HepG2 (cell line): ENCODE results near the gene PDP2. TPM values are rescaled to one million over a fixed set of nuclear protein-coding genes. Genes with fewer than 3 reads are reported as not detected.

ENCODE experiments used
- ATAC-seq: fragments of 200-7000 bp; cut with Tn5 transposase; 3 replicates; pipeline ENCODE4 v1.9.1; 2020; ENCODE audit warnings: mild to moderate bottlenecking, moderate library complexity
- BruUV-seq: library from RNA; stranded (reverse); fragments of 400-500 nt; replicated peaks from 2 replicates; lab custom pipeline; 2021; lab: Mats Ljungman, UMichigan
- CTCF ChIA-PET: fragments of 300-600 bp; formaldehyde crosslinking; extraction: SDS; loops from one replicate; lab custom pipeline; 2021; ENCODE audit warnings: low total read pairs, inconsistent platforms, low intra/inter-chr PET ratio; lab: Yijun Ruan, JAX
- POLR2A ChIA-PET: fragments of 350-600 bp; sonication (Branson Sonifier 250); formaldehyde crosslinking; loops from one replicate; lab custom pipeline; 2020; ENCODE audit warnings: antibody characterized with exemption, inconsistent platforms; lab: Yijun Ruan, JAX
- DNase-seq: peaks from one replicate; pipeline ENCODE4 v3.0.0-alpha.2; 2015; ENCODE audit warnings: low spot score
- FAIRE-seq: peaks from 3 replicates; lab custom pipeline; 2011; peaks lifted over from hg19 to GRCh38; lab: Jason Lieb, UNC
- H2AFZ ChIP-seq: one replicate; pipeline ENCODE4 v1.6.1; 2011; ENCODE audit warnings: low read length, inconsistent platforms
- H3K27ac ChIP-seq: fragments of 300-600 bp; 3 replicates; pipeline ENCODE4 v1.8.0; 2011; ENCODE audit warnings: mixed run types, mild to moderate bottlenecking, mixed read lengths, low read length, inconsistent platforms; ENCODE audit not compliant: insufficient read depth; ENCODE audit errors: extremely low read length
- H3K27me3 ChIP-seq, 2 experiments: fragments of 200-600 bp in 1 of 2; 2 replicates in 1 of 2; 3 replicates in 1 of 2; pipeline versions ENCODE4 v1.6.0 to v1.8.0; 2011; ENCODE audit warnings: low read length in 2 of 2, mild to moderate bottlenecking in 2 of 2, moderate library complexity in 2 of 2, inconsistent platforms in 1 of 2; ENCODE audit not compliant: insufficient read depth in 2 of 2, control insufficient read depth in 1 of 2
- H3K36me3 ChIP-seq, 2 experiments: fragments of 200-600 bp in 1 of 2; replicated peaks in 1 of 2; 2 replicates in 1 of 2; 3 replicates in 1 of 2; pipeline versions ENCODE4 v1.5.1 to v1.8.0; 2011; ENCODE audit warnings: low read length in 2 of 2, inconsistent platforms in 1 of 2; ENCODE audit not compliant: insufficient read depth in 2 of 2, control insufficient read depth in 1 of 2
- H3K4me1 ChIP-seq: 2 replicates; pipeline ENCODE4 v1.5.1; 2012; ENCODE audit warnings: low read length, inconsistent platforms; ENCODE audit not compliant: insufficient read depth
- H3K4me2 ChIP-seq: 2 replicates; pipeline ENCODE4 v1.6.0; 2011; ENCODE audit warnings: low read depth, low read length, inconsistent platforms
- H3K4me3 ChIP-seq, 3 experiments: fragments of 200-600 bp in 1 of 3; sonication (generic), shearing (Covaris generic) in 1 of 3; replicated peaks in 1 of 3; 2 replicates each; pipeline ENCODE4 v1.5.1; 2011 to 2016; ENCODE audit warnings: low read length in 3 of 3, inconsistent platforms in 2 of 3, low read depth in 2 of 3, mild to moderate bottlenecking in 2 of 3, control low read depth in 1 of 3, mixed read lengths in 1 of 3; ENCODE audit not compliant: insufficient read depth in 1 of 3
- H3K79me2 ChIP-seq: one replicate; pipeline ENCODE4 v1.6.1; 2011; ENCODE audit warnings: low read length, inconsistent platforms; ENCODE audit not compliant: insufficient read depth
- H3K9ac ChIP-seq: 2 replicates; pipeline ENCODE4 v1.6.0; 2011; ENCODE audit warnings: mild to moderate bottlenecking, low read depth, low read length, inconsistent platforms; ENCODE audit not compliant: insufficient read depth
- H3K9me3 ChIP-seq: 2 replicates; pipeline ENCODE4 v1.5.1; 2012; ENCODE audit warnings: mild to moderate bottlenecking, low read length
- H4K20me1 ChIP-seq: 2 replicates; pipeline ENCODE4 v1.6.0; 2011; ENCODE audit warnings: inconsistent platforms, mild to moderate bottlenecking, low read length, moderate library complexity; ENCODE audit not compliant: insufficient read depth
- CEBPB ChIP-seq: IDR thresholded peaks from 2 replicates; pipeline ENCODE4 v1.6.1; 2011; ENCODE audit warnings: low read depth, low read length, improper control_type of control experiment, borderline replicate concordance
- CREB1 ChIP-seq, 2 experiments: fragments of 450-650 bp in 1 of 2; IDR thresholded peaks; 2 replicates each; pipeline ENCODE4 v1.6.1; 2016 to 2017; ENCODE audit warnings: control low read depth in 1 of 2, mild to moderate bottlenecking in 1 of 2, missing compliant biosample characterization in 1 of 2, missing genetic modification characterization in 1 of 2
- ERF ChIP-seq: IDR thresholded peaks from 2 replicates; pipeline ENCODE4 v1.6.1; 2018; ENCODE audit warnings: missing biosample characterization, missing genetic modification reagents
- FOSL2 ChIP-seq: sonication (generic); formaldehyde crosslinking; IDR thresholded peaks from 2 replicates; pipeline ENCODE4 v1.4.0; 2020; ENCODE audit warnings: missing genetic modification reagents
- IKZF4 ChIP-seq: sonication (generic); formaldehyde crosslinking; IDR thresholded peaks from 2 replicates; pipeline ENCODE4 v1.5.1; 2020; ENCODE audit warnings: borderline replicate concordance, mild to moderate bottlenecking, low read depth, missing genetic modification reagents; ENCODE audit errors: not compliant biosample characterization
- POGK ChIP-seq: sonication (generic); formaldehyde crosslinking; conservative IDR thresholded peaks from 2 replicates; pipeline ENCODE4 v1.8.0; 2022; ENCODE audit warnings: mild to moderate bottlenecking, moderate library complexity, missing genetic modification reagents
- RORA ChIP-seq: sonication (generic); formaldehyde crosslinking; IDR thresholded peaks from 2 replicates; pipeline ENCODE4 v1.5.0; 2020; ENCODE audit warnings: mild to moderate bottlenecking, missing genetic modification reagents, moderate library complexity
- TARDBP ChIP-seq: sonication (generic); formaldehyde crosslinking; IDR thresholded peaks from 2 replicates; pipeline ENCODE4 v1.8.0; 2022; ENCODE audit warnings: mild to moderate bottlenecking, missing genetic modification reagents
- TCF7L2 ChIP-seq: IDR thresholded peaks from 2 replicates; pipeline ENCODE4 v1.6.1; 2011; ENCODE audit warnings: mild to moderate bottlenecking, low read depth, low read length, moderate library complexity
- XRCC5 ChIP-seq: fragments of 200-400 bp; formaldehyde crosslinking; optimal IDR thresholded peaks from 2 replicates; pipeline ENCODE3; 2017; ENCODE audit warnings: mild to moderate bottlenecking, low read length
- ZMYM3 ChIP-seq: sonication (generic); formaldehyde crosslinking; IDR thresholded peaks from 2 replicates; pipeline ENCODE4 v1.5.1; 2020; ENCODE audit warnings: mild to moderate bottlenecking, missing genetic modification reagents
- ZNF468 ChIP-seq: sonication (generic); formaldehyde crosslinking; IDR thresholded peaks from 2 replicates; pipeline ENCODE4 v1.8.0; 2022; ENCODE audit warnings: mild to moderate bottlenecking, moderate library complexity, missing genetic modification reagents
- ZNF629 ChIP-seq: sonication (generic); formaldehyde crosslinking; conservative IDR thresholded peaks from 2 replicates; pipeline ENCODE4 v1.5.0; 2020; ENCODE audit warnings: missing genetic modification reagents
- WGBS: methylation state at CpG from one replicate; pipeline ENCODE4 v1.1.6; 2017; ENCODE audit warnings: low lambda C conversion rate; 5-methylcytosine and 5-hydroxymethylcytosine counted together
- in situ Hi-C: cut with HindIII; loops from 2 replicates; pipeline ENCODE4 v1.10.0; 2017; ENCODE audit warnings: low pct_unique_long_range_greater_than_20kb; ENCODE audit not compliant: extremely low pct_ligation_motif_present
- intact Hi-C: fragments of 100-400 bp; cut with micrococcal nuclease; formaldehyde crosslinking; loops from one replicate; pipeline ENCODE4 v1.10.0; 2022; ENCODE audit not compliant: unreplicated experiment
- polyA plus RNA-seq, 8 experiments: library from polyadenylated mRNA; depleted of rRNA in 3 of 8; stranded (reverse) in 7 of 8; unstranded in 1 of 8; fragments of >200 nt; fragmentation: Illumina TruSeq in 4 of 8; extraction: Trizol in 4 of 8; gene quantifications; 2 replicates each; pipeline versions ENCODE4 v1.2.1 to v1.2.3, GENCODE V29; 2011 to 2016; ENCODE audit warnings: low read depth in 4 of 8, missing spikeins in 1 of 8, mixed read lengths in 1 of 8; ENCODE audit not compliant: insufficient read depth in 1 of 8
- total RNA-seq, 5 experiments: library from RNA; depleted of rRNA; stranded (reverse); fragments of >200 nt; fragmentation: Illumina TruSeq; extraction: Trizol; gene quantifications; 2 replicates each; pipeline ENCODE4 v1.2.3, GENCODE V29; 2016; ENCODE audit warnings: low read depth in 1 of 5
- TF ChIP-seq, protein P1 (sequence below): sonication (generic); formaldehyde crosslinking; IDR thresholded peaks from 2 replicates; pipeline ENCODE4 v1.5.0; 2020; ENCODE audit warnings: missing genetic modification reagents, mild to moderate bottlenecking, borderline replicate concordance

PDP2 gene
- total and polyA plus RNA-seq, 2 of the 13 experiments (the other 11 are each of a cell fraction or from before 2014, with no cell fraction given) = 12.8 to 15.8 TPM

- no TSS peak for BruUV-seq
- H3K9ac ChIP-seq = no peak overlapping the region
- intact Hi-C loops (no loop called here), in situ Hi-C loops (no loop called here)
- H3K27me3 ChIP-seq = no peaks in the 10 kb centered on the region; a peak in 1 of 5 replicates
- H3K4me2 ChIP-seq = no peak overlapping the region
- H3K79me2 ChIP-seq = no peaks in the 10 kb centered on the region
- ATAC-seq (no peak), FAIRE-seq (no peak), DNase-seq (no peak)
- H3K9me3 ChIP-seq = no peaks in the 10 kb centered on the region
- ChIA-PET POLR2A (no interaction called here), CTCF (no interaction called here)
- H3K4me3 ChIP-seq = no peak overlapping the region
- H3K36me3 ChIP-seq = no peaks in the 10 kb centered on the region
- TF ChIP-seq, protein P1, sequence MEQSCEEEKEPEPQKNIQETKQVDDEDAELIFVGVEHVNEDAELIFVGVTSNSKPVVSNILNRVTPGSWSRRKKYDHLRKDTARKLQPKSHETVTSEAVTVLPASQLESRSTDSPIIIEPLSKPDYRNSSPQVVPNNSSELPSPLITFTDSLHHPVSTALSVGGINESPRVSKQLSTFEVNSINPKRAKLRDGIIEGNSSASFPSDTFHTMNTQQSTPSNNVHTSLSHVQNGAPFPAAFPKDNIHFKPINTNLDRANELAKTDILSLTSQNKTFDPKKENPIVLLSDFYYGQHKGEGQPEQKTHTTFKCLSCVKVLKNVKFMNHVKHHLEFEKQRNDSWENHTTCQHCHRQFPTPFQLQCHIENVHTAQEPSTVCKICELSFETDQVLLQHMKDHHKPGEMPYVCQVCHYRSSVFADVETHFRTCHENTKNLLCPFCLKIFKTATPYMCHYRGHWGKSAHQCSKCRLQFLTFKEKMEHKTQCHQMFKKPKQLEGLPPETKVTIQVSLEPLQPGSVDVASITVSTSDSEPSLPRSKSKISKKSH (CRISPR knock-in tag) = 0 out of 2 replicates have a peak, but pooled peaks have one; percentile 40
- TF ChIP-seq TARDBP (CRISPR knock-in tag) = no peak
- H2AFZ ChIP-seq = no peak overlapping the region
- no peak overlapping the region for H3K27ac ChIP-seq
- peaks cover 64% of the 10 kb centered on the region for H3K4me1 ChIP-seq
- H4K20me1 ChIP-seq = no peaks in the 10 kb centered on the region
- WGBS = 83% methylated on average over 3 of the region's 3 CpGs
These were observed 27.8 kb downstream of the PDP2 start for GRCh38 chr16:66908116-66908515.

DNA sequence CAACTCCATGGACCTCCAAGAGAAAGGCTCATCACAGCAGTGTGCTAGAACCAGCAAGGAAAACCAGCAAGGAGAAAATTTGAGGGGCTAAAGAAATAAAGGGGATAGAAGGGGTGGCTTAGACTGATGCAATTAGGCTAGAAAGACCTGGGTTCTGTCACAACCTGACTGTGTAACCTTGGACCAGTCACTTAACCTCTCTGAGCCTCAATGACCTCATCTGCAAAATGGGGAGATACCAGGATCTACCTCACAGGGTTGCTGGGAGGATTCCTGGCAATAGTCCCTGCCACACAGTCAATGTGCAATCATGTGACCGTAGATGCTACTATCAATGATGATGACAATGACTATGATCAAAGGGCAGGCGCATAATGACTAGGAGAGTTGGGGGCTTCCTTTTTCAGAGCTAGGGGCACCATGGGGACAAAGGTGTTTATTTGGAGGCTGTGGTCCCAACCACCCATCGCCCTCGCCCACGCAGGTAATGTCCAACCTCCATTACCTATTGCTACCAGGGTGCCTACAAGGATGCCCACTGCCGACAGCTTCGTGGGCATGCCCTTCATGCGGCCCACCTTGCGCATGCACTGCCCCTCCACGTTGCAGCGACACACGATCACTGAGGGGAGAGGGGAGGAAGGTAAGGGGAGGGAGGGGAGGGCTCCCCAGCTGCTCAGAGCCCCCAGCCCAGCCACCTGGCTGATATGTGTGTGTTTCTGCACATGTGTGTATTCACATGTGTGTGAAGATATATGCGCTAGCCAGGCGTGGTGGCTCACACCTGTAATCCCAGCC lies 28.6 kb downstream of the PDP2 start:
- Histone ChIP-seq H3K27ac (no peak overlapping the region), H3K9ac (no peak overlapping the region), H3K9me3 (no peaks in the 10 kb centered on the region), H3K36me3 (no peaks in the 10 kb centered on the region), H3K4me3 (no peak overlapping the region), H3K27me3 (no peaks in the 10 kb centered on the region; a peak in 1 of 5 replicates), H4K20me1 (no peaks in the 10 kb centered on the region), H3K4me1 (peaks cover 56% of the 10 kb centered on the region), H2AFZ (no peak overlapping the region), H3K4me2 (no peak overlapping the region), H3K79me2 (no peaks in the 10 kb centered on the region)
- POLR2A ChIA-PET = interaction anchor here (1.4 to 2.2 kb wide), 6 partner anchors 8 to 29 kb away, joined by 3 to 15 read pairs (median 5); partner anchors contain the start of genes CDH16 and PDP2
- ATAC-seq (no peak), DNase-seq (no peak), FAIRE-seq (no peak)
- intact Hi-C loops = no loop called here
- no TSS peak for BruUV-seq
- CTCF ChIA-PET = interaction anchor here (1.7 kb wide), 1 partner anchor 14 kb away, joined by 10 read pairs; no protein-coding TSS in a partner anchor
- WGBS = 90% methylated on average over 11 of the region's 14 CpGs
- in situ Hi-C loops = no loop called here
- TF ChIP-seq XRCC5 = no peak
- no peak for TF ChIP-seq POGK (CRISPR knock-in tag)
- 0 out of 2 replicates have a peak, but pooled peaks have one; percentile 55 for TF ChIP-seq ZMYM3 (CRISPR knock-in tag)
- TF ChIP-seq RORA (CRISPR knock-in tag) = no peak
- TF ChIP-seq ZNF629 = peak; percentile 91
- TF ChIP-seq CREB1 (IDR thresholded peaks at IDR 0.05) = no peak
- no peak for TF ChIP-seq CREB1 (CRISPR knock-in tag; IDR thresholded peaks at IDR 0.05)
- no peak for TF ChIP-seq ERF (CRISPR knock-in tag)
- no peak for TF ChIP-seq CEBPB
- no peak for TF ChIP-seq ZNF468 (CRISPR knock-in tag)
- no peak for TF ChIP-seq FOSL2
- no peak for TF ChIP-seq TCF7L2
- no peak for TF ChIP-seq IKZF4 (CRISPR knock-in tag)
